Measurements from ENCODE around the gene DUS3L.

DNA sequence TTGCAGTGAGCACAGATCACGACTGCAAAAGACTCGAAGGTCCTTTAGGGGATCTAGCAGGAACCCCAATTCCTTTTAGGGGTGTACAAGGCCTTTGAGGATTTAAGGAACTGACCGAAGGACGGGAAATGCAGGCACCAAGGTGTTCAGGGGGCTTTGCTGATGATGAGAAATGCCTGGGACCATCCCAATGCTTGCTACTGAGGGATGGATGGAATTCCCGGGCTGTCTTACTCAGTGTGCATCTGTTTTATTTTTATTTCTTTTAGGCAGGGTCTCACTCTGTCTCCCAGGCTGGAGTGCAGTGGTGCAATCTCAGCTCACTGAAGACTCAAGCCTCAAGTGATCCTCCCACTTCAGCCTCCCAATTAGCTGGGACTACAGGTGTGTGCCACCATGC lies 17.7 kb downstream of the DUS3L start:
- no peak for TF ChIP-seq EP300 (IDR thresholded peaks at IDR 0.05)
- TF ChIP-seq POLR2A (IDR thresholded peaks at IDR 0.05; ENCODE audit: low read depth) = no peak
- TF ChIP-seq, protein P1, sequence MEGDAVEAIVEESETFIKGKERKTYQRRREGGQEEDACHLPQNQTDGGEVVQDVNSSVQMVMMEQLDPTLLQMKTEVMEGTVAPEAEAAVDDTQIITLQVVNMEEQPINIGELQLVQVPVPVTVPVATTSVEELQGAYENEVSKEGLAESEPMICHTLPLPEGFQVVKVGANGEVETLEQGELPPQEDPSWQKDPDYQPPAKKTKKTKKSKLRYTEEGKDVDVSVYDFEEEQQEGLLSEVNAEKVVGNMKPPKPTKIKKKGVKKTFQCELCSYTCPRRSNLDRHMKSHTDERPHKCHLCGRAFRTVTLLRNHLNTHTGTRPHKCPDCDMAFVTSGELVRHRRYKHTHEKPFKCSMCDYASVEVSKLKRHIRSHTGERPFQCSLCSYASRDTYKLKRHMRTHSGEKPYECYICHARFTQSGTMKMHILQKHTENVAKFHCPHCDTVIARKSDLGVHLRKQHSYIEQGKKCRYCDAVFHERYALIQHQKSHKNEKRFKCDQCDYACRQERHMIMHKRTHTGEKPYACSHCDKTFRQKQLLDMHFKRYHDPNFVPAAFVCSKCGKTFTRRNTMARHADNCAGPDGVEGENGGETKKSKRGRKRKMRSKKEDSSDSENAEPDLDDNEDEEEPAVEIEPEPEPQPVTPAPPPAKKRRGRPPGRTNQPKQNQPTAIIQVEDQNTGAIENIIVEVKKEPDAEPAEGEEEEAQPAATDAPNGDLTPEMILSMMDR (IDR thresholded peaks at IDR 0.05) = no peak
- TF ChIP-seq POLR2AphosphoS5 (IDR thresholded peaks at IDR 0.05) = no peak

All from esophagus muscularis mucosa (tissue), 4 donors.